ENCODE data around the gene ZC3H12A. TPM values are rescaled to one million over a fixed set of nuclear protein-coding genes. Genes with fewer than 3 reads are reported as not detected.
"Not testable (repeated sequence)": the region's sequence is repeated elsewhere in the genome, so short reads cannot be mapped to it uniquely, and the experiment has no call there.

ZC3H12A gene
- total RNA-seq, 2 donors from 2014 or later, result 12.2 to 31.6 TPM

DNA sequence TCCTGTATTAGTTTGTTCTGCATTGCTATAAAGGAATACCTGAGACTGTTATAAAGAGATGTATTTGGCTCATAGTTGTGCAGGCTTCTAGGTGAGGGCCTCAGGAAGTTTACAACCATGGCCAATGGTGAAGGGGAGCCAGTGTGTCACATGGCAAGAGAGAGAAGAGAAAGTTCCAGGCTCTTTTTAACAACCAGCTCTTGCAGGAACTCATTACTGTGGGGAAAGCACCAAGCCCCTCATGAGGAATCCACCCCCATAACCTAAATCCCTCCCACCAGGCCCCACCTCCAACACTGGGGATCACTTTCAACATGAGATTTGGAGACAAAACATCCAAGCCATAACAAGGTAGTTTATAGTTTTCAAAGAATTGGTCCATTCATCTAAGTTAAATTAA, 45.2 kb downstream of the ZC3H12A start:
- Histone ChIP-seq H3K4me3 (no peak overlapping the region), H3K36me3 (replicated peaks in 1 of 2; ENCODE audit: insufficient read depth in 1 of 2, low read depth in 2 of 2) (no peaks in the 10 kb centered on the region), H3K27ac (no peak overlapping the region), H3K27me3 (no peaks in the 10 kb centered on the region), H3K4me1 (peaks cover 9% of the 10 kb centered on the region), H3K9me3 (no peaks in the 10 kb centered on the region)
- intact Hi-C loops (cut with DNase I), result no loop called here
- ATAC-seq (no peak), DNase-seq (no peak)
- TF ChIP-seq, protein P1, sequence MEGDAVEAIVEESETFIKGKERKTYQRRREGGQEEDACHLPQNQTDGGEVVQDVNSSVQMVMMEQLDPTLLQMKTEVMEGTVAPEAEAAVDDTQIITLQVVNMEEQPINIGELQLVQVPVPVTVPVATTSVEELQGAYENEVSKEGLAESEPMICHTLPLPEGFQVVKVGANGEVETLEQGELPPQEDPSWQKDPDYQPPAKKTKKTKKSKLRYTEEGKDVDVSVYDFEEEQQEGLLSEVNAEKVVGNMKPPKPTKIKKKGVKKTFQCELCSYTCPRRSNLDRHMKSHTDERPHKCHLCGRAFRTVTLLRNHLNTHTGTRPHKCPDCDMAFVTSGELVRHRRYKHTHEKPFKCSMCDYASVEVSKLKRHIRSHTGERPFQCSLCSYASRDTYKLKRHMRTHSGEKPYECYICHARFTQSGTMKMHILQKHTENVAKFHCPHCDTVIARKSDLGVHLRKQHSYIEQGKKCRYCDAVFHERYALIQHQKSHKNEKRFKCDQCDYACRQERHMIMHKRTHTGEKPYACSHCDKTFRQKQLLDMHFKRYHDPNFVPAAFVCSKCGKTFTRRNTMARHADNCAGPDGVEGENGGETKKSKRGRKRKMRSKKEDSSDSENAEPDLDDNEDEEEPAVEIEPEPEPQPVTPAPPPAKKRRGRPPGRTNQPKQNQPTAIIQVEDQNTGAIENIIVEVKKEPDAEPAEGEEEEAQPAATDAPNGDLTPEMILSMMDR (IDR thresholded peaks at IDR 0.05), result no peak
- no peak for TF ChIP-seq POLR2A (IDR thresholded peaks at IDR 0.05)

DNA sequence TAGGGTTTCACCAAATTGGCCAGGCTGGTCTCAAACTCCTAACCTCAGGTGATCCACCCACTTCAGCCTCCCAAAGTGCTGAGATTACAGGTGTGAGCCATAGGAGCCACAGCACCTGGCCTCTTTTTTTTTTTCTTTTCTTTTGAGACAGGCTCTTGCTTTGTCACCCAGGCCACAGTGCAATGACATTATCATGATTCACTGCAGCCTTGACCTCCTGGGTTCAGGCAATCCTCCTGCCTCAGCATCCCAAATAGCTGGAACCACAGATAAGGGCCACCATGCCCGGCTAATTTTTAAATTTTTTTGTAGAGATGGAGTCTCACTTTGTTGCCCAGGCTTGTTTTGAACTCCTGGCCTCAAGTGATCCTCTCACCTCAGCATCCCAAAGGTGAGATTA, 55.5 kb downstream of the ZC3H12A start:
- H3K4me1 ChIP-seq, result peaks cover 23% of the 10 kb centered on the region
- 50 to 59% methylated on average over 1 of the region's 1 CpG for WGBS, 2 donors
- H3K27me3 ChIP-seq; ATAC-seq; intact Hi-C loops (cut with DNase I); H3K27ac ChIP-seq; H3K36me3 ChIP-seq (replicated peaks in 1 of 2; ENCODE audit: insufficient read depth in 1 of 2, low read depth in 2 of 2); H3K9me3 ChIP-seq; H3K4me3 ChIP-seq: not testable (repeated sequence)
- DNase-seq, result peak in 1 of 4 donors; percentile 1

DNA sequence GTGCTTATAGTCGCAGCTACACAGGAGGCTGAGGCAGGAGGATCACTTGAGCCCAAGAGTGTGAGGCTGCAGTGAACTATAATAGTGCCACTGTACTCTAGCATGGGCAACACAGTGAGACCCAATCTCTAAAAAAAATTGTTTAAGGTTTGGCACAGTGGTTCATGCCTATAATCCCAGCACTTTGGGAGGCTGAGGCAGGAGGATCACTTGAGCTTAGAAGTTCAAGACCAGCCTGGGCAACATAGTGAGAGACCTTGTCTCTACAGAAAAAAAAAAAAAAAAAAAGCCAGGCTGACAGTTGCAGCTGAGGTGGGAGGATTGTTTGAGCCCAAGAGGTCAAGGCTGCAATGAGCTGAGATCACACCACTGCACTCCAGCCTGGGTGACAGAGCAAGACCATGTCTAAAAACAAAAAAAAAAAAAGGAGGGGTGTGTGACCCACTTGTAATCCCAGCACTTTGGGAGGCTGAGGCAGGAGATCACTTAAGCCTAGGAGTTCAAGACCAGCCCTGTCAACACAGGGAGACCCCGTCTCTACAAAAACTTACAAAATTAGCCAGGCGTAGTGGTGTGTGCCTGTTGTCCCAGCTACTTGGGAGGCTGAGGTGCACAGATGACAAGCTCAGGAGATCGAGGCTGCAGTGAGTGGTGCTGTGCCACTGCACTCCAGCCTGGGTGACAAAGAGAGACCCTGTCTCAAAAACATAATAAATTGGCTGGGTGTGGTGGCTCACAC, 58.2 kb downstream of the ZC3H12A start:
- H3K9me3 ChIP-seq; intact Hi-C loops (cut with DNase I); H3K36me3 ChIP-seq (replicated peaks in 1 of 2; ENCODE audit: insufficient read depth in 1 of 2, low read depth in 2 of 2); H3K4me3 ChIP-seq; ATAC-seq; H3K27me3 ChIP-seq: not testable (repeated sequence)
- WGBS, 2 donors, result 93 to 98% methylated on average over 4 of the region's 4 CpGs
- Histone ChIP-seq H3K27ac (peak overlapping the region in 2 of 4 donors; percentile 84 to 89), H3K4me1 (peaks cover 40% of the 10 kb centered on the region)
- peak in 1 of 4 donors; percentile 8 for DNase-seq

DNA sequence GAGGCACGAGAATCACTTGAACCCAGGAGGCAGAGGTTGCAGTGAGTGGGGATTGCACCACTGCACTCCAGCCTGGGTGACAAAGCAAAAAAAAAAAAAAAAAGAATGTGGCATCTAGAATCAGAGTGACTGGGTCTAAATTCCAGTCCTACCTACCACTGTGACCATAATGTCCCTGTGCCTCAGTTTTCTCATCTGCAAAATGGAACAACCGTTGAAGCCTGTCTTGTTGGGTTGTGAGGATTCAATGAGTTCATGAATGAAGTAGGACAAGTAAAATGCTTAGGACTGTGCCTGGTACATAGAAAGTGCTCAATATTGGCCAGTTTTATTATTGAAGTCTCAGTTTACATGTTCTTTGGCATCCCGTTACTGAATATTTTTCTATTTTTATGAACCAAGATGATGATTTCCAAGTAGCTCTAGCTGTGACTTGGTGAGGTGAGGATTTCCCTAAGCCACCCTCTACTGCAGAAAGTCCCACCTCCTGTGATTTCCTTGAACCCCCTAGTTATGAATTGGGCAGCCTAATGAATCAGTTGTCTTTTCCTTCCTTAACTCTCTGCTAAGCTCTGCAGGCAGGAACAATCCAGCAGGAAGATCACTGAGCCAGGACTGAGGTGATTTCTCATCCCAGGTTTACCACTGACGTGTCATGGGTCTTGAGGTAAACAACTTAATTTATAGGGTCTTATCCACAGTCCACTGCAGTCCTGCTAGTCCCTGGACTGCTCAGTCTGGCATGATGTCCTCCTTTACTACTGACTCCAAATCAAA, 59.1 kb downstream of the ZC3H12A start:
- 93 to 94% methylated on average over 4 of the region's 4 CpGs for WGBS, 2 donors
- Histone ChIP-seq H3K27ac (peak overlapping the region; percentile 84 to 90 (median 87)), H3K4me3 (no peak overlapping the region), H3K4me1 (peaks cover 41% of the 10 kb centered on the region), H3K9me3 (no peaks in the 10 kb centered on the region), H3K36me3 (replicated peaks in 1 of 2; ENCODE audit: insufficient read depth in 1 of 2, low read depth in 2 of 2) (peaks cover 0 to 8% of the 10 kb centered on the region in 2 donors), H3K27me3 (no peaks in the 10 kb centered on the region)
- peak in 1 of 4 donors; percentile 9 for DNase-seq
- no peak for ATAC-seq
- intact Hi-C loops (cut with DNase I), result no loop called here
- no peak for TF ChIP-seq POLR2A (IDR thresholded peaks at IDR 0.05)
- TF ChIP-seq, protein P1 (IDR thresholded peaks at IDR 0.05), result no peak

Small RNA genes within 50 kb of the gene (microRNA-seq; reads per million reads assigned to microRNA genes)
- gene MIR5581 (ENCODE audit: borderline number of aligned reads in 2 of 2, borderline replicate concordance in 2 of 2) (0 reads per million in 2 donors), gene MIR6732 (ENCODE audit: borderline number of aligned reads in 2 of 2, borderline replicate concordance in 2 of 2) (0 to 0.45 reads per million in 2 donors)

Small RNA genes within 50 kb of the gene (small RNA-seq; reads per million reads assigned to genes)
- gene MIR5581, result not detected

Other genes starting within 250 kb of the ZC3H12A start
- 10 to 100 TPM; 36.3 to 43.5 TPM for gene MEAF6, start 40.2 kb downstream of the ZC3H12A start, total RNA-seq
- gene SNIP1, start 79.7 kb downstream of the ZC3H12A start, total RNA-seq, result 10 to 100 TPM in 1 of 2 donors, 1 to 10 TPM in 1; 7.0 to 33.9 TPM
- 10 to 100 TPM; 16.5 to 19.5 TPM for gene DNALI1, start 82.4 kb downstream of the ZC3H12A start, total RNA-seq
- 10 to 100 TPM; 22.8 to 33.0 TPM for gene GNL2, start 121.4 kb downstream of the ZC3H12A start, total RNA-seq
- 1 to 10 TPM in 1 of 2 donors, under 1 TPM in 1; 0.66 to 1.0 TPM for gene RSPO1, start 160.3 kb downstream of the ZC3H12A start, total RNA-seq
- not detected for gene CDCA8, start 217.9 kb downstream of the ZC3H12A start, total RNA-seq